ENCODE measurements around the gene PKNOX2.

Gene PKNOX2

GRCh38 chr11:125140233-125140632 is 24.3 kb upstream of the PKNOX2 start:
- H3K27ac ChIP-seq (replicated peaks) = no peak overlapping the region
- TF ChIP-seq POLR2AphosphoS5 (IDR thresholded peaks at IDR 0.05; ENCODE audit: low read depth) (no peak), CTCF (IDR thresholded peaks at IDR 0.05; ENCODE audit: insufficient read depth, low read length) (no peak), GABPA (IDR thresholded peaks at IDR 0.05; ENCODE audit: low read depth) (no peak), REST (IDR thresholded peaks at IDR 0.05; ENCODE audit: insufficient replicate concordance, low read depth) (no peak), SPI1 (IDR thresholded peaks at IDR 0.05; ENCODE audit: borderline replicate concordance, low read depth) (no peak)
- no peaks in the 10 kb centered on the region for H3K27me3 ChIP-seq (ENCODE audit: insufficient read depth, poor library complexity, severe bottlenecking)
- no peak overlapping the region for H3K4me3 ChIP-seq (replicated peaks; ENCODE audit: insufficient read depth, low read length)
- no peak for DNase-seq (ENCODE audit: low read depth in 1 of 2, low spot score in 1 of 2)

- no peak for DNase-seq (ENCODE audit: low read depth in 1 of 2, low spot score in 1 of 2)
- Histone ChIP-seq H3K4me3 (replicated peaks; ENCODE audit: insufficient read depth, low read length) (no peak overlapping the region), H3K27me3 (ENCODE audit: insufficient read depth, poor library complexity, severe bottlenecking) (no peaks in the 10 kb centered on the region), H3K27ac (replicated peaks) (no peak overlapping the region)
- TF ChIP-seq CTCF (IDR thresholded peaks at IDR 0.05; ENCODE audit: insufficient read depth, low read length) (no peak), REST (IDR thresholded peaks at IDR 0.05; ENCODE audit: insufficient replicate concordance, low read depth) (no peak), POLR2AphosphoS5 (IDR thresholded peaks at IDR 0.05; ENCODE audit: low read depth) (no peak), SPI1 (IDR thresholded peaks at IDR 0.05; ENCODE audit: borderline replicate concordance, low read depth) (no peak), GABPA (IDR thresholded peaks at IDR 0.05; ENCODE audit: low read depth) (no peak)
Observed at GRCh38 chr11:125141178-125141577, 23.4 kb upstream of the PKNOX2 start.

- peak; percentile 52 for TF ChIP-seq CTCF (IDR thresholded peaks at IDR 0.05; ENCODE audit: insufficient read depth, low read length)
- TF ChIP-seq GABPA (IDR thresholded peaks at IDR 0.05; ENCODE audit: low read depth) = no peak
- TF ChIP-seq SPI1 (IDR thresholded peaks at IDR 0.05; ENCODE audit: borderline replicate concordance, low read depth) = no peak
- no peak for TF ChIP-seq REST (IDR thresholded peaks at IDR 0.05; ENCODE audit: insufficient replicate concordance, low read depth)
- no peaks in the 10 kb centered on the region for H3K27me3 ChIP-seq (ENCODE audit: insufficient read depth, poor library complexity, severe bottlenecking)
Observed at GRCh38 chr11:125141686-125142535, 22.6 kb upstream of the PKNOX2 start.

More at GRCh38 chr11:125141686-125142535, 22.6 kb upstream of the PKNOX2 start:
- peak in 1 of 2 experiments; percentile 11 for DNase-seq (ENCODE audit: low read depth in 1 of 2, low spot score in 1 of 2)
- no peak overlapping the region for H3K4me3 ChIP-seq (replicated peaks; ENCODE audit: insufficient read depth, low read length)
- no peak overlapping the region for H3K27ac ChIP-seq (replicated peaks)
